ENCODE results near the gene LRBA.

The LRBA gene

GRCh38 chr4:150255610-150256224, 759.4 kb downstream of the LRBA start:
- no peak for DNase-seq

GRCh38 chr4:150253965-150254630, 761.0 kb downstream of the LRBA start:
- DNase-seq, result no peak

GRCh38 chr4:150253416-150253815, 761.7 kb downstream of the LRBA start:
- DNase-seq, result no peak

GRCh38 chr4:150252741-150253140, 762.3 kb downstream of the LRBA start:
- no peak for DNase-seq

GRCh38 chr4:150252306-150252705, 762.8 kb downstream of the LRBA start:
- no peak for DNase-seq

GRCh38 chr4:150251752-150252190, 763.3 kb downstream of the LRBA start:
- DNase-seq, result no peak

- DNase-seq, result no peak
Observed at GRCh38 chr4:150250998-150251651, 764.0 kb downstream of the LRBA start.

- DNase-seq, result no peak
Observed at GRCh38 chr4:150250293-150250997, 764.6 kb downstream of the LRBA start.

- DNase-seq, result no peak
Observed at GRCh38 chr4:150248181-150248580, 766.9 kb downstream of the LRBA start.

GRCh38 chr4:150247184-150247583, 767.9 kb downstream of the LRBA start:
- DNase-seq, result no peak

- no peak for DNase-seq
Observed at GRCh38 chr4:150244600-150244999, 770.5 kb downstream of the LRBA start.

- DNase-seq, result no peak
Observed at GRCh38 chr4:150243932-150244331, 771.2 kb downstream of the LRBA start.

GRCh38 chr4:150242820-150243458, 772.1 kb downstream of the LRBA start:
- DNase-seq, result peak in 1 of 2 experiments; percentile 10

GRCh38 chr4:150240011-150240410, 775.1 kb downstream of the LRBA start:
- no peak for DNase-seq

GRCh38 chr4:150238591-150238990, 776.5 kb downstream of the LRBA start:
- no peak for DNase-seq

GRCh38 chr4:150237110-150237872, 777.8 kb downstream of the LRBA start:
- DNase-seq, result no peak

GRCh38 chr4:150236626-150237025, 778.5 kb downstream of the LRBA start:
- no peak for DNase-seq

- no peak for DNase-seq
Observed at GRCh38 chr4:150235808-150236271, 779.2 kb downstream of the LRBA start.

GRCh38 chr4:150235317-150235716, 779.8 kb downstream of the LRBA start:
- DNase-seq, result no peak

GRCh38 chr4:150234246-150234645, 780.8 kb downstream of the LRBA start:
- DNase-seq, result no peak

GRCh38 chr4:150232029-150232428, 783.1 kb downstream of the LRBA start:
- DNase-seq, result no peak

- no peak for DNase-seq
Observed at GRCh38 chr4:150231107-150231770, 783.8 kb downstream of the LRBA start.

All from NCI-H524 (cell line).